Gastrocnemius medialis (tissue), 4 donors: ENCODE results near the gene OGFR. TPM values are rescaled to one million over a fixed set of nuclear protein-coding genes. Genes with fewer than 3 reads are reported as not detected.

Experiments used
- ATAC-seq, 2 donors: fragments of 150-250 bp; one replicate each; pipeline ENCODE4 v1.9.1; 2016
- DNase-seq, 2 donors: peaks; one replicate each; pipeline ENCODE4 v3.0.0-alpha.2; 2019
- H3K27ac ChIP-seq, 4 donors: fragments of 200-600 bp; sonication (generic); 1 replicate in 1 of 4; 2 replicates in 3 of 4; pipeline ENCODE4 v1.5.1; 2016 to 2018; ENCODE audit warnings: mild to moderate bottlenecking in 2 of 4, moderate library complexity in 1 of 4
- H3K27me3 ChIP-seq, 3 donors: fragments of 200-600 bp; sonication (generic) in 2 of 3; 1 replicate in 1 of 3; 2 replicates in 2 of 3; pipeline versions ENCODE4 v1.5.1 to v1.6.0; 2016 to 2019; ENCODE audit warnings: mild to moderate bottlenecking in 1 of 3, moderate library complexity in 1 of 3
- H3K36me3 ChIP-seq, 2 donors: fragments of 200-600 bp; sonication (generic) in 1 of 2; one replicate each; pipeline ENCODE4 v1.5.1; 2017 to 2018
- H3K4me1 ChIP-seq, 2 donors: fragments of 200-600 bp; sonication (generic) in 1 of 2; one replicate each; pipeline ENCODE4 v1.5.1; 2016 to 2017; ENCODE audit warnings: mild to moderate bottlenecking in 2 of 2
- H3K4me3 ChIP-seq, 4 donors: fragments of 200-600 bp; sonication (generic) in 3 of 4; 1 replicate in 1 of 4; 2 replicates in 3 of 4; pipeline ENCODE4 v1.5.1; 2016 to 2019; ENCODE audit warnings: mild to moderate bottlenecking in 2 of 4
- H3K9me3 ChIP-seq, 3 donors: fragments of 200-600 bp; sonication (generic) in 2 of 3; 1 replicate in 1 of 3; 2 replicates in 2 of 3; pipeline ENCODE4 v1.5.1; 2016 to 2019
- CTCF ChIP-seq, 5 experiments: fragments of 450-650 bp in 3 of 5; fragments of 200-600 bp in 2 of 5; sonication (generic) in 2 of 5; IDR thresholded peaks in 4 of 5; conservative IDR thresholded peaks in 1 of 5; 1 replicate in 4 of 5; 2 replicates in 1 of 5; pipeline ENCODE4 v1.5.1; 2016 to 2019; ENCODE audit warnings: antibody characterized with exemption in 5 of 5, mild to moderate bottlenecking in 3 of 5, moderate library complexity in 3 of 5
- POLR2A ChIP-seq, 2 donors: fragments of 450-650 bp; IDR thresholded peaks; one replicate each; pipeline ENCODE4 v1.6.1; 2017; ENCODE audit warnings: antibody characterized with exemption in 2 of 2, mild to moderate bottlenecking in 2 of 2, moderate library complexity in 2 of 2
- in situ Hi-C, 4 donors: fragments of 200-750 bp; cut with MboI; loops; one replicate each; pipeline versions ENCODE4 v1.15.0 to v1.8.0; 2017; ENCODE audit warnings: low sequenced_read_pairs in 4 of 4
- intact Hi-C: fragments of 100-400 bp; cut with DNase I; formaldehyde crosslinking; loops from one replicate; pipeline ENCODE4 v1.15.1; 2023; ENCODE audit warnings: low total_unique reads
- total RNA-seq, 4 donors: library from RNA; depleted of rRNA; stranded (reverse); fragments of >200 nt; gene quantifications; one replicate each; pipeline versions ENCODE4 v1.1.0 to v1.2.3, GENCODE V29; 2016

OGFR gene
- total RNA-seq, 4 donors from 2014 or later, result 21.9 to 52.1 (median 40.5) TPM

GRCh38 chr20:62817975-62818591, 13.4 kb downstream of the OGFR start:
- Histone ChIP-seq H3K4me3 (no peak overlapping the region), H3K36me3 (no peaks in the 10 kb centered on the region), H3K27me3 (peaks cover 44 to 53% (median 53%) of the 10 kb centered on the region in 3 donors), H3K27ac (no peak overlapping the region), H3K9me3 (no peaks in the 10 kb centered on the region), H3K4me1 (peaks cover 14 to 20% of the 10 kb centered on the region in 2 donors)
- intact Hi-C loops (no loop called here), in situ Hi-C loops (no loop called here)
- TF ChIP-seq POLR2A (IDR thresholded peaks at IDR 0.05), result no peak
- no peak for TF ChIP-seq CTCF (IDR thresholded peaks at IDR 0.05 in 4 of 5, conservative IDR thresholded peaks at IDR 0.05 in 1 of 5)
- no peak for ATAC-seq
- DNase-seq, result no peak

- H3K4me1 ChIP-seq, result peaks cover 14 to 20% of the 10 kb centered on the region in 2 donors
- no peaks in the 10 kb centered on the region for H3K36me3 ChIP-seq
- intact Hi-C loops, result no loop called here
- DNase-seq (no peak), ATAC-seq (peak in 1 of 2 donors; percentile 19)
- H3K9me3 ChIP-seq, result no peaks in the 10 kb centered on the region
- in situ Hi-C loops, result no loop called here
- no peak overlapping the region for H3K4me3 ChIP-seq
- peak overlapping the region in 1 of 4 donors; percentile 35 for H3K27ac ChIP-seq
- H3K27me3 ChIP-seq, result peaks cover 44 to 53% (median 53%) of the 10 kb centered on the region in 3 donors
- TF ChIP-seq CTCF (IDR thresholded peaks at IDR 0.05 in 4 of 5, conservative IDR thresholded peaks at IDR 0.05 in 1 of 5), result no peak
- TF ChIP-seq POLR2A (IDR thresholded peaks at IDR 0.05), result no peak
These were observed 14.2 kb downstream of the OGFR start for GRCh38 chr20:62818592-62819493.

GRCh38 chr20:62819494-62820174, 15.0 kb downstream of the OGFR start:
- H3K9me3 ChIP-seq, result no peaks in the 10 kb centered on the region
- H3K27ac ChIP-seq, result peak overlapping the region in 1 of 4 donors; percentile 35
- DNase-seq, result no peak
- ATAC-seq, result no peak
- in situ Hi-C loops (no loop called here), intact Hi-C loops (no loop called here)
- TF ChIP-seq CTCF (IDR thresholded peaks at IDR 0.05 in 4 of 5, conservative IDR thresholded peaks at IDR 0.05 in 1 of 5) (no peak), POLR2A (IDR thresholded peaks at IDR 0.05) (no peak)
- peaks cover 14 to 24% of the 10 kb centered on the region in 2 donors for H3K4me1 ChIP-seq
- no peak overlapping the region for H3K4me3 ChIP-seq
- peaks cover 44 to 54% (median 53%) of the 10 kb centered on the region in 3 donors for H3K27me3 ChIP-seq
- H3K36me3 ChIP-seq, result no peaks in the 10 kb centered on the region

- no peak for TF ChIP-seq CTCF (IDR thresholded peaks at IDR 0.05 in 4 of 5, conservative IDR thresholded peaks at IDR 0.05 in 1 of 5)
- no peak for TF ChIP-seq POLR2A (IDR thresholded peaks at IDR 0.05)
- in situ Hi-C loops (no loop called here), intact Hi-C loops (no loop called here)
- Histone ChIP-seq H3K4me3 (no peak overlapping the region), H3K27me3 (peaks cover 39 to 48% (median 47%) of the 10 kb centered on the region in 3 donors), H3K4me1 (peaks cover 14 to 27% of the 10 kb centered on the region in 2 donors), H3K36me3 (no peaks in the 10 kb centered on the region), H3K27ac (no peak overlapping the region), H3K9me3 (no peaks in the 10 kb centered on the region)
- ATAC-seq, result no peak
- DNase-seq, result no peak
These were observed 15.8 kb downstream of the OGFR start for GRCh38 chr20:62820208-62820961.
